NCI-H2107 treated with DMSO at 0.1 percent for 48 hours (cell line): ENCODE data around the gene HABP4.

Source experiments
- DNase-seq: peaks from one replicate; lab custom pipeline; 2025; ENCODE audit not compliant: unreplicated experiment; lab: John Stamatoyannopoulos, UW

HABP4 gene

DNA sequence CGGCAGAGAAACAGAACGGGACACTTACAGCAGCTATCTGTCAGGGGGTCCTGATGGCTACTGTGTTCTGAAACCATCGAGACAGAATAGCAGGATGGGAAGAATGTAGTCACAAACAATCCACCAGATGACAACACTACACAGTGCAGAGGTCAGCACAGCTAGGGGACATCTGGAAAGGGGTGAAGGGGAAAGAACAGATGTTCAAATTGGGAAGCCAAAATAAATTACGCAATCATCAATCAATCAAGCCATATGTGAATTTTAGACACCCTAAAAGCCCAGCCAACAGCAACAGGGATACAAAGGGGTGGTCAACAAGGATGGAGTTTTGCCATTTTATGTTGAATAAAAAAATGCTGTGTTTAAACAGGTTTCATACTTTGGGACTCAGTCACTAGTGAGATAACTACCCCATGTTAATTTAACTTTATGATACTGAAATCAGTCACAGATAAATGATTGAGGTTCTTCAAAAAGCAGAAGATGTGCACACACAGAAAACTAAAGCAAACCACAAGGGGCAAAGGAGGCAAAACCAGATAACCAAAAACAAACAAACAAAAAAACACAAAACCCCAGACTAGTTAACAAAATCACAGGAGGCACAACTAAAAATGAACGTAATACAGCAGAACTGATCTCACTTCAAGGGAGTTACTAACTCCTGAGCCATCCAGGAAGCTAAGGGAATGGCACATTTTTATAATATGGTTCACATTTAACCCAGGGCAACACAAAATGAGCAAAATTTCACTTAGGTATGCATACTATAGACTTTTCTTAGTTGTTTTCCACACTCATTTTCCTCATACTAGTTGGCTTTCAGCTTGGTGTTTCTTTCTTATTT lies 65.9 kb downstream of the HABP4 start:
- no peak for DNase-seq

DNA sequence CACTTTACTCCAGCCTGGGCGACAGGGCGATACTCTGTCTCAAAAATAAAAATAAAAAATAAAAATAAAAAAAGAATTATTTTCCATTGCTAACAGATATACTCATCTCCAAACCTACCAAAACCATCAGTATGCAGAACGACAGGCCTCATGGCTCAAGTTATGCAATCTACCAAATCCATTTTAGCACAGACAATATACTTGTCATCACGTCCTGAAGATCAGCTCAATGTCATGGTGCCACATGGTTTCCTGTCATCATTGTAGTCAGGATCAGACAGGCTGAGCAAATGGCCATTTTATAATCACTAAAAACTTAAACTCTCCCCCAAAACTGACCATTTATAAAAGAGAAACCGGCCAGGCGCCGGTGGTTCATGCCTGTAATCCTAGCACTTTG lies 69.1 kb downstream of the HABP4 start:
- DNase-seq: no peak

DNA sequence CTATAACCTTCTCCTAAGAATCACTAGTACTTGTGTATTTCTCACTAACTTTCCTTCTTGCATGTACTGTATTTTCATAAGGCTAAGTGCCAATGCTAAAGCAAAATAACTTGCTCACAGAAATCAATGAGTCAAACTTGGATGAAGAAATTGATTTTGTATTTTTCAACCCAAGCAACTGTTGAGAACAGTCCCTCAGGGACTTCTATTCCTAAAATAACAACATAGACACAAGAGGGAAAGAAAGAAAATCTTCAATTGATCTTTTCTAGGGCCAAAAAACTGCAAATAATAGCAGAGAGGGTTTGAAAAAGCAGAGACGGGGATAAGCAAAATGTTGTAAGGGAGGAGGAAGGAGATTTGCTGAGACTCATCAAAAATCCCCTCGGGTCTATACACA lies 69.8 kb downstream of the HABP4 start:
- DNase-seq: no peak

DNA sequence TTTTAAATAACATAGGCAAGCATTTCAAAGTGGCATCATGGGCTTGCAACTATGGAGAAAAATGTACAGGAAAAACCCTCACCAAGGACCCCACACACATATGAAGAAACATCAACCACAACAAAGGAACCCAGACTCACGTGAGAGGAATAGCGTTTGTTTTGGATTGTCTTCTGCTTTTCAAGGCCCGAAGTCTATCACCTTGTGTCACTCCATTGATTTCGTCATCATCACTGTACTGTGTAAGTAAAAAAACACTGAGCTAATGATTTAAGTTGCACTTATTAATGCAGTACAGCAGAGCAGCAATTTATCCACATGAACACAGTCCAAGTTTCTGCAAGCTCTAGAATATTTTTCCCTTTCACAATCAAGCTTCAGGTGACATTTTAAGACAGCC lies 72.4 kb downstream of the HABP4 start:
- no peak for DNase-seq

DNA sequence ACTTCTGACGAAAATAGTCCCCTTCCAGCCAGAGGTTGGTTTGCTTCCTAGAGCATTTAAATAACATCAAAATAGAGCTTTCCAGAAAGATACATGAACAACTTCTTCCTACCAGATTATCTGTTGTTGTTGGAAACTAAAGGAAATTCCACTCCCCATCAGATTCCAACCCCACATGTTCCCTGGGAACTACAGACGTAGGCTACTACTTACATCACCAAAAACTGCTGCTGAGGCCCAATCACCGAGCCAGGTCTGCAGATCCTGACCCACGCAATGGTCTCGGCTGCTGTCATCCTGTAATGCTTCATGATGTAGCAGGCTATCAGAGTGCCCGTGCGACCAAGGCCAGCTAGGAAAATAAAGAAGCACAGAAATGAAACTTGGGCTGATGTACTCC lies 73.4 kb downstream of the HABP4 start:
- no peak for DNase-seq

DNA sequence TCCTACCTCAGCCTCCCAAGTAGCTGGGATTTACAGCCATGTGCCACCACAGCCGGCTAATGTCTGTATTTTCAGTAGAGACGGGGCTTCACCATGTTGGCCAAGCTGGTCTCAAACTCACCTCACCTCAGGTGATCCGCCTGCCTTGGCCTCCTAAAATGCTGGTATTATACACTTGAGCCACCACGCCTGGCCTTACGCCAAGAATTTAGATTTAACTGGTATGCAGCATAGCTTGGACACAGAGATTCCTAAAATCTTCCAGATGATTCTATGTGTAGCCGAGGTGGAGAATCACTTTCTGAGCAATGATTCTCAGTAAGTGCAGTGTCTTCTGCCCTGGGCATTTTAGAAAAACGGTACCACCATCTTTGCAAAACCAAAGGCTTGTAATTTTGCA lies 74.1 kb downstream of the HABP4 start:
- DNase-seq: no peak

DNA sequence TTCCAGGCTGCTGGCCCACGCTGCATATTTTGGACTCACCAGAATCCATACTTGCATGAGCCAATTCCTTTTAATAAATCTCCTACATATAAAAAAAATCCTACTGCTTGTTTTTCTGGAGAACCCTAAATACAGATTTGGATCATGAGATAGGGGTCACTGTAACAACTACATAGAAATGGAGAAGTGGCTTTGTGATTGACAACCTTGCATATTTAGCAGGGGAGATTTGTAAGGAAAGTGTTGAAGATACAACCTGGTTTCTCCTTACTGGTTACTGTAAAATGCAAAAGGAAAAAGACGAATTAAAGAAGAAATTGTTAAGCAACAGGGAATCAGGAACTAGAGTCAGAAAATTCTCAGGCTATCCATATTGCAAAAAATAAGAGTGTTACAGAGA lies 74.8 kb downstream of the HABP4 start:
- DNase-seq: no peak

DNA sequence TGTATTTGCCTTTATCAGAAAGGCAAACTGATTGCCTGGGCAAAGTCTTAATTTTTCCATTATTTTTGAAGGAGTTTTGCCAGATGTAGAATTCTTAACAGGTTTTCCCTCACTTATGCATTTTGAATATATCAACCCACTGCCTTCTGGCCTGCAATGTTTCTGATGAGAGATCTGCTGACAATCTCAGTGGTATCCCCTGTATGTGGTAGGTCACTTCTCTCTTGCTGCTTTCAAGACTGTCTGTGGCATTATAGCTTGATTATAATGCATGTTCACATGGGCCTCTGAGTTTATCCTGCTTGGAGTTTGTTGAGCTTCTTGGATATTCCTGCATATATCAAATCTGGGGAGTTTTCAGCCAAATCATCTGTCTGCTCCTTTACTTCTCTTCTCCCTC lies 82.2 kb downstream of the HABP4 start:
- no peak for DNase-seq

DNA sequence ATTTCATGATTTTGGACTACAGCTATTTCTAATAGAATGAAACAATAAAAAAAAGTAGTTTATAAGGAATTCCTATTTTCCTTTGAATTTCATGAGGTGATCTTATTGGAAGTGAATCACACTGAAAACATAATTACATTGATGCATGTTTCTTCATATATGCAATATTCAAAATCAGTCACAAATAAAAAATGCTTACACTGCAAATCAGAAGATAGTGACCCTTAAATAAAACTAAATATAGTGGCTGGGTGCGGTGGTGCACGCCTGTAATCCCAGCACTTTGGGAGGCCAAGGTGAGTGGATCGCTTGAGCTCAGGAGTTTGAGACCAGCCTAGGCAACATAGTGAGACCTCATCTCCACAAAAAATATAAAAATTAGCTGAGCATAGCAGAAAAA lies 90.1 kb downstream of the HABP4 start:
- no peak for DNase-seq
